GM12878 (cell line): ENCODE results near the gene DNAI2. TPM values are rescaled to one million over a fixed set of nuclear protein-coding genes. Genes with fewer than 3 reads are reported as not detected.

Experiments used
- ATAC-seq: fragments of 200-7000 bp; cut with Tn5 transposase; 3 replicates; pipeline ENCODE4 v1.9.1; 2020; ENCODE audit warnings: mild to moderate bottlenecking, moderate library complexity
- BruUV-seq: library from RNA; stranded (reverse); fragments of 400-500 nt; replicated peaks from 2 replicates; lab custom pipeline; 2021; lab: Mats Ljungman, UMichigan
- CTCF ChIA-PET: fragments of 300-600 bp; sonication (Branson Sonifier 250); formaldehyde crosslinking; extraction: SDS; loops from one replicate; lab custom pipeline; 2021; ENCODE audit warnings: inconsistent platforms; lab: Yijun Ruan, JAX
- POLR2A ChIA-PET: fragments of 350-600 bp; formaldehyde crosslinking; extraction: SDS; loops from one replicate; lab custom pipeline; 2021; ENCODE audit warnings: inconsistent platforms; lab: Charles Lee
- RAD21 ChIA-PET: fragments of 300-600 bp; sonication (Branson Sonifier 250); formaldehyde crosslinking; loops from one replicate; lab custom pipeline; 2023; ENCODE audit warnings: antibody characterized with exemption; ENCODE audit not compliant: unreplicated experiment; lab: Charles Lee
- SMC1A ChIA-PET: fragments of 300-600 bp; sonication (Branson Sonifier 250); formaldehyde crosslinking; loops from one replicate; lab custom pipeline; 2023; ENCODE audit not compliant: unreplicated experiment, uncharacterized antibody; lab: Charles Lee
- DNase-seq: peaks from one replicate; pipeline ENCODE4 v3.0.0-alpha.2; 2011; ENCODE audit warnings: low read depth, low spot score
- FAIRE-seq: peaks from 3 replicates; lab custom pipeline; 2011; peaks lifted over from hg19 to GRCh38; lab: Jason Lieb, UNC
- H2AFZ ChIP-seq: 2 replicates; pipeline ENCODE4 v1.6.0; 2011; ENCODE audit warnings: low read depth, low read length, control low read depth; ENCODE audit not compliant: control insufficient read depth
- H3K27ac ChIP-seq: 2 replicates; pipeline ENCODE4 v1.5.1; 2011; ENCODE audit warnings: control low read depth; ENCODE audit not compliant: control insufficient read depth, insufficient read depth
- H3K27me3 ChIP-seq, 2 experiments: replicated peaks in 1 of 2; 2 replicates each; pipeline versions ENCODE4 v1.6.0 to v1.6.1; 2011; ENCODE audit warnings: low read length in 1 of 2; ENCODE audit not compliant: control insufficient read depth in 2 of 2, insufficient read depth in 2 of 2
- H3K36me3 ChIP-seq, 2 experiments: 2 replicates each; pipeline ENCODE4 v1.5.1; 2011; ENCODE audit warnings: low read length in 1 of 2; ENCODE audit not compliant: control insufficient read depth in 2 of 2, insufficient read depth in 2 of 2
- H3K4me1 ChIP-seq: 2 replicates; pipeline ENCODE4 v1.6.1; 2011; ENCODE audit warnings: mild to moderate bottlenecking, low read length, moderate library complexity, mixed read lengths; ENCODE audit not compliant: control insufficient read depth, insufficient read depth
- H3K4me2 ChIP-seq: 2 replicates; pipeline ENCODE4 v1.6.0; 2011; ENCODE audit warnings: control low read depth; ENCODE audit not compliant: control insufficient read depth, insufficient read depth
- H3K4me3 ChIP-seq: fragments of 200-600 bp; sonication (generic); 2 replicates; pipeline ENCODE4 v1.5.1; 2016
- H3K79me2 ChIP-seq: 2 replicates; pipeline ENCODE4 v1.6.0; 2011; ENCODE audit warnings: low read length; ENCODE audit not compliant: control insufficient read depth, insufficient read depth
- H3K9ac ChIP-seq: 2 replicates; pipeline ENCODE4 v1.8.0; 2011; ENCODE audit warnings: low read length, control low read depth, mixed read lengths; ENCODE audit not compliant: control insufficient read depth, insufficient read depth
- H3K9me3 ChIP-seq: replicated peaks from 3 replicates; pipeline ENCODE4 v1.5.1; 2011; ENCODE audit warnings: mild to moderate bottlenecking, low read length; ENCODE audit not compliant: control insufficient read depth, insufficient read depth
- H4K20me1 ChIP-seq: 2 replicates; pipeline ENCODE4 v1.6.0; 2011; ENCODE audit not compliant: control insufficient read depth, insufficient read depth
- CHD4 ChIP-seq: fragments of 200-600 bp; sonication (generic); IDR thresholded peaks from 2 replicates; pipeline ENCODE4 v1.6.1; 2016; ENCODE audit warnings: mild to moderate bottlenecking
- EP300 ChIP-seq, 2 experiments: fragments of 150-350 bp in 1 of 2; IDR thresholded peaks; 2 replicates each; pipeline ENCODE4 v1.6.1; 2011 to 2012; ENCODE audit warnings: low read depth in 2 of 2, low read length in 2 of 2, borderline replicate concordance in 1 of 2, improper control_type of control experiment in 1 of 2, inconsistent platforms in 1 of 2; ENCODE audit not compliant: control insufficient read depth in 1 of 2
- EZH2 ChIP-seq: IDR thresholded peaks from 2 replicates; pipeline ENCODE4 v1.6.1; 2012; ENCODE audit warnings: low read depth, mild to moderate bottlenecking, control low read depth, inconsistent platforms, low read length, borderline replicate concordance; ENCODE audit not compliant: control insufficient read depth
- HDAC2 ChIP-seq: fragments of 200-600 bp; sonication (generic); IDR thresholded peaks from 2 replicates; pipeline ENCODE4 v1.6.1; 2017
- IKZF1 ChIP-seq: fragments of 450-650 bp; conservative IDR thresholded peaks from 2 replicates; pipeline ENCODE4 v1.6.1; 2017; ENCODE audit warnings: antibody characterized with exemption, mild to moderate bottlenecking
- IRF4 ChIP-seq: IDR thresholded peaks from 2 replicates; pipeline ENCODE4 v1.6.1; 2011; ENCODE audit warnings: low read depth, low read length
- MXI1 ChIP-seq: fragments of 150-350 bp; IDR thresholded peaks from 2 replicates; pipeline ENCODE4 v1.6.1; 2011; ENCODE audit warnings: low read depth, mild to moderate bottlenecking, inconsistent platforms, low read length, improper control_type of control experiment
- NRF1 ChIP-seq: conservative IDR thresholded peaks from 2 replicates; pipeline ENCODE4 v1.6.1; 2011; ENCODE audit warnings: mild to moderate bottlenecking, low read depth, low read length, improper control_type of control experiment
- SRF ChIP-seq, 2 experiments: IDR thresholded peaks; 2 replicates each; pipeline ENCODE4 v1.6.1; 2011; ENCODE audit warnings: low read depth in 2 of 2, low read length in 2 of 2, mild to moderate bottlenecking in 1 of 2, moderate library complexity in 1 of 2
- TARDBP ChIP-seq: IDR thresholded peaks from 2 replicates; pipeline ENCODE4 v1.6.1; 2016; ENCODE audit warnings: borderline replicate concordance
- TBL1XR1 ChIP-seq: IDR thresholded peaks from 2 replicates; pipeline ENCODE4 v1.6.1; 2012; ENCODE audit warnings: low read depth, low read length, improper control_type of control experiment
- ZBED1 ChIP-seq: IDR thresholded peaks from 2 replicates; pipeline ENCODE4 v1.6.1; 2016; ENCODE audit warnings: borderline replicate concordance
- ZBTB4 ChIP-seq: fragments of 450-650 bp; formaldehyde crosslinking; IDR thresholded peaks from 2 replicates; pipeline ENCODE4 v1.4.0; 2022; ENCODE audit warnings: mild to moderate bottlenecking, moderate library complexity
- ZSCAN29 ChIP-seq: fragments of 450-650 bp; IDR thresholded peaks from 2 replicates; pipeline ENCODE4 v1.6.1; 2017; ENCODE audit warnings: mild to moderate bottlenecking, moderate library complexity
- WGBS: methylation state at CpG from one replicate; pipeline ENCODE4 v1.1.6; 2016; ENCODE audit warnings: low lambda C conversion rate; ENCODE audit not compliant: insufficient replicate concordance, insufficient coverage; ENCODE audit errors: missing lambda C conversion rate; 5-methylcytosine and 5-hydroxymethylcytosine counted together
- in situ Hi-C: fragments of 300-500 bp; cut with MboI; formaldehyde crosslinking; loops from 9 replicates; pipeline ENCODE4 v1.14.3; 2018; ENCODE audit warnings: mixed read lengths
- intact Hi-C: fragments of 100-400 bp; cut with micrococcal nuclease; formaldehyde crosslinking; loops from one replicate; pipeline ENCODE4 v1.14.2; 2022; ENCODE audit not compliant: unreplicated experiment
- polyA plus RNA-seq, 11 experiments: library from polyadenylated mRNA; depleted of rRNA in 4 of 11; unstranded in 6 of 11; stranded (reverse) in 5 of 11; fragments of >200 nt; fragmentation: Nextera tagmentation in 4 of 11; fragmentation: Illumina TruSeq in 1 of 11; extraction: Ambion mirVana in 4 of 11; extraction: Trizol in 1 of 11; gene quantifications; 1 replicate in 1 of 11; 2 replicates in 10 of 11; pipeline versions ENCODE4 v1.2.1 to v1.2.3, GENCODE V29; 2011 to 2016; ENCODE audit warnings: inconsistent platforms in 2 of 11, missing spikeins in 2 of 11, low read depth in 1 of 11
- total RNA-seq, 4 experiments: library from RNA; depleted of rRNA in 3 of 4; stranded (reverse); fragments of >200 nt in 3 of 4; fragmentation: Illumina TruSeq in 1 of 4; extraction: Trizol in 1 of 4; gene quantifications; 2 replicates each; pipeline versions ENCODE4 v1.2.1 to v1.2.3, GENCODE V29; 2013 to 2021
- TF ChIP-seq, protein P1 (sequence below): fragments of 450-650 bp; IDR thresholded peaks from 2 replicates; pipeline ENCODE4 v1.6.1; 2017; ENCODE audit warnings: mild to moderate bottlenecking, low read depth, inconsistent platforms; ENCODE audit not compliant: poor library complexity, severe bottlenecking

The DNAI2 gene
- total and polyA plus RNA-seq, 10 of the 15 experiments (the other 5 are each of a cell fraction or from before 2014, with no cell fraction given), result 0.04 to 1.8 (median 0.13) TPM

DNA sequence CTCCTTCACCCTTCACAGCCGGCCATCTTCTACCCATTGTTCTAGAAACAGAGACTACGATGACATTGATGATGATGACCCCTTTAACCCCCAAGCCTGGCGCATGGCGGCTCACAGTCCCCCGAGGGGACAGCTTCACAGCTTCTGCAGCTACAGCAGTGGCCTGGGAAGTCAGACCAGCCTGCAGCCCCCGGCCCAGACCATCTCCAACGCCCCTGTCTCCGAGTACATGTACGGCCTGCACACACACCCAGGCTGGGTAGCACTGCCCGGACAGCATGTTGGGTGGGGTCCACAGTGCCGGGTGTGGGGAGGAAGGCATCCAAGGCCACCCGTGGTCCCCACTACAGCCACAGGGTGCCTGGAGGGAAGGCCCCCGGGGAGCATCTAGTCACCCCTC, 21.0 kb upstream of the DNAI2 start:
- peaks cover 0 to 5% of the 10 kb centered on the region in 2 experiments; a peak in 1 of 4 replicates for H3K36me3 ChIP-seq
- H3K9me3 ChIP-seq, result no peaks in the 10 kb centered on the region
- H3K4me3 ChIP-seq, result no peak overlapping the region
- H2AFZ ChIP-seq, result no peak overlapping the region
- DNase-seq, result no peak
- ChIA-PET POLR2A (no interaction called here), SMC1A (no interaction called here), RAD21 (no interaction called here), CTCF (no interaction called here)
- no TSS peak for BruUV-seq
- ATAC-seq, result no peak
- H3K9ac ChIP-seq, result no peak overlapping the region
- 59% methylated on average over 13 of the region's 13 CpGs for WGBS
- FAIRE-seq, result no peak
- H3K79me2 ChIP-seq, result no peaks in the 10 kb centered on the region
- TF ChIP-seq IRF4 (no peak), HDAC2 (no peak), IKZF1 (no peak), EZH2 (no peak), ZBTB4 (no peak), TARDBP (no peak), CHD4 (no peak), MXI1 (no peak), NRF1 (no peak), SRF (IDR thresholded peaks at IDR 0.05; ENCODE audit: low read depth in 2 of 2, low read length in 2 of 2) (no peak), ZBED1 (no peak), EP300 (IDR thresholded peaks at IDR 0.05; ENCODE audit: borderline replicate concordance in 1 of 2, control insufficient read depth in 1 of 2, low read depth in 2 of 2, low read length in 2 of 2) (no peak), TBL1XR1 (no peak), ZSCAN29 (no peak)
- TF ChIP-seq, protein P1, sequence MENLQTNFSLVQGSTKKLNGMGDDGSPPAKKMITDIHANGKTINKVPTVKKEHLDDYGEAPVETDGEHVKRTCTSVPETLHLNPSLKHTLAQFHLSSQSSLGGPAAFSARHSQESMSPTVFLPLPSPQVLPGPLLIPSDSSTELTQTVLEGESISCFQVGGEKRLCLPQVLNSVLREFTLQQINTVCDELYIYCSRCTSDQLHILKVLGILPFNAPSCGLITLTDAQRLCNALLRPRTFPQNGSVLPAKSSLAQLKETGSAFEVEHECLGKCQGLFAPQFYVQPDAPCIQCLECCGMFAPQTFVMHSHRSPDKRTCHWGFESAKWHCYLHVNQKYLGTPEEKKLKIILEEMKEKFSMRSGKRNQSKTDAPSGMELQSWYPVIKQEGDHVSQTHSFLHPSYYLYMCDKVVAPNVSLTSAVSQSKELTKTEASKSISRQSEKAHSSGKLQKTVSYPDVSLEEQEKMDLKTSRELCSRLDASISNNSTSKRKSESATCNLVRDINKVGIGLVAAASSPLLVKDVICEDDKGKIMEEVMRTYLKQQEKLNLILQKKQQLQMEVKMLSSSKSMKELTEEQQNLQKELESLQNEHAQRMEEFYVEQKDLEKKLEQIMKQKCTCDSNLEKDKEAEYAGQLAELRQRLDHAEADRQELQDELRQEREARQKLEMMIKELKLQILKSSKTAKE, result no peak
- H3K4me2 ChIP-seq, result no peak overlapping the region
- in situ Hi-C loops (no loop called here), intact Hi-C loops (no loop called here)
- H4K20me1 ChIP-seq, result no peaks in the 10 kb centered on the region
- H3K4me1 ChIP-seq, result no peaks in the 10 kb centered on the region
- no peaks in the 10 kb centered on the region for H3K27me3 ChIP-seq
- H3K27ac ChIP-seq, result no peak overlapping the region
